GM21447 (cell line): ENCODE data around the gene FCF1.
"Not testable (repeated sequence)": the region's sequence is repeated elsewhere in the genome, so short reads cannot be mapped to it uniquely, and the experiment has no call there.

Source experiments
- ATAC-seq: cut with Tn5 transposase; IDR thresholded peaks from one replicate; pipeline ENCODE4 v1.9.1; 2021; ENCODE audit not compliant: unreplicated experiment

The FCF1 gene

DNA sequence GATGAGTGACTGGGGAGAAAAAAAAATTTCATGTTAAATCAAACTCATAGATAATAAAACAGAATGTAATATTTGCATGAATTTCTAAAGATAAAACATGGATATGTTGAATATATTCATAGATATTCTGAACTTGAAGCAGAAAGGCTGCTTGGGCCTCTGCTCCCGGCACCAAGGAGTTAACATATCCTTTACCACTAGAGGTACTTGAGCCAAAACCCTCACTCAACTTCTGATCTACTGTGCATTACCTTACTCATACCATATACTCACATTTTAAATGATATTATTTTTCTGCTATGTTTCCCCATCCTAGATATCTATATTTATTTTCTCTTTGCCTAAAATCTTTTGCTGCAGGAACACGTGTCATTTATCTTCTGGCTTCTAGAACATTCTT is 15.0 kb upstream of the FCF1 start:
- ATAC-seq: no peak

GRCh38 chr14:74698465-74698864 is 14.5 kb upstream of the FCF1 start:
- no peak for ATAC-seq

DNA sequence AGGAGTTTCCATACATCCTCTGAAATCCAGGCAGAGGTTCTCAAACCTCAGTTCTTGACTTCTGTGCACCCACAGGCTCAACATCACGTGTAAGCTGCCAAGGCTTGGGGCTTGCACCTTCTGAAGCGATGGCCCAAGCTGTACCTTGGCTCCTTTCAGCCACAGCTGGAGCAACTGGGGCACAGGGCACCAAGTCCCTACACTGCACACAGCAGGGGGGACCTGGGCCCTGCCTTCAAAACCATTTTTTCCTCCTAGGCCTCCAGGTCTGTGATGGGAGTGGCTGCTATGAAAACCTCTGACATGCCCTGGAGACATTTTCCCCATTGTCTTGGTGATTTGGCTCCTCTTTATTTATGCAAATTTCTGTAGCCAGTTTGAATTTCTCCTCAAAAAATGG is 10.7 kb upstream of the FCF1 start:
- no peak for ATAC-seq

GRCh38 chr14:74703043-74703442 is 9.9 kb upstream of the FCF1 start:
- no peak for ATAC-seq

- no peak for ATAC-seq
These were observed 8.3 kb upstream of the FCF1 start for GRCh38 chr14:74704656-74705055.

DNA sequence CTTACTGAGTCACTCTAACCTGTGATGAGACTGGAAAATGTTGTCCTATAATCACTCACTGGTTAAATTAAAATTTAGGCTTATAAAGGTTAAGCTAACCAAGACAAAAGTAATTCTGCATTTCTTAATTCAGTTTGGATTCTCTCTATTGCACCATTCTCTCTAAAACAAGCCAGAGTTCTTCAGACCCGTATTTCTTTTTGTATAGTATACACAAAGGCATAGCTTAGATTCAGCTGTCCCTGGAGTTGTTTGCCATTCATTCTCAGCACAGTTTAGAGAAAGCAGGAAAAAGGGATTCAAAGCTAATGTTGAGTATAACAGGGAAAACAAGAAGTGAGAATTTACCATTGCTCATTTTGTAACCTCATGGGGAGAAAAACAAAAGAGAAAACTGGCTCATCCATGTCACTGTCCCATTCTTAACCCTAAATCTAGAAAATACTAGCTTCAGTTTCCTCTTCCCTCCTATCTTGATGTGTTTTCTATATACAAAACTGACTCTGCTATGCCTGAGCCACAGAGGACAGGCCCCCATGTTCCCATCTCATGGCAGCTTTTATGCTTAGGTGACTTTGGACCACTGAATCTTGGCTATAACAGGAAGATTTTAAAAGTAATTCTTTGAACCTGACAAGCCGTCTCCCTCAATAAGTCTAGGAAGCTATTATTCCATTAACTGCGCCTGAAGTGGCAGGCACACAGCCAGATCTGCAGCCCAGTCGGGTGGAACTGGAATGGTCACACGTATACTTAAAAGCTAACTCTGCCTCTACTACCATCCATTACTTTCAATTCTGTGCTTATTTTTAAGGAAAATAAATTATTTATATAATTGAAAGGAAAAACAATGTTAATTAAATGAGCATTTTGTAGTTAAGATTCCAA is 7.1 kb upstream of the FCF1 start:
- ATAC-seq: no peak

- no peak for ATAC-seq
These were observed 2.5 kb upstream of the FCF1 start for GRCh38 chr14:74710480-74710879.

DNA sequence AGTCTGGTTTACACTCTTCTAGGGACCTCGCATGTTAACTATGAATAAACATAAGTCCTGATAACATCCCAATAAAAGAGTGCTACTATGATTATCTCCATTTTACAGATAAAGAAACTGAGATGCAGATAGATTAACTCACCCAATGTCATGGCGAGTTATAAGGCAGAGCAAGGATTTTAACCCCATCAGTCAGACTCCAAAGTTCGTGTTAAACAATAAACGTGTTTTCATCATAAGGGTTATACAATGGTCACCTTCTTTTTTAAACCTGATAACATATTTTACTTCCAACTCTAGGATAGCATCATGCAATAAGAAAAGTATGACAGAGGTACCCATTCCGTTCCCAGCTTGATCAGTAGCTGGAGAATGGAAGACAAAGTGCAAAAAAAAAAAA is 1.3 kb upstream of the FCF1 start:
- no peak for ATAC-seq

- no peak for ATAC-seq
These were observed 421 bp downstream of the FCF1 start for GRCh38 chr14:74713395-74713735.

DNA sequence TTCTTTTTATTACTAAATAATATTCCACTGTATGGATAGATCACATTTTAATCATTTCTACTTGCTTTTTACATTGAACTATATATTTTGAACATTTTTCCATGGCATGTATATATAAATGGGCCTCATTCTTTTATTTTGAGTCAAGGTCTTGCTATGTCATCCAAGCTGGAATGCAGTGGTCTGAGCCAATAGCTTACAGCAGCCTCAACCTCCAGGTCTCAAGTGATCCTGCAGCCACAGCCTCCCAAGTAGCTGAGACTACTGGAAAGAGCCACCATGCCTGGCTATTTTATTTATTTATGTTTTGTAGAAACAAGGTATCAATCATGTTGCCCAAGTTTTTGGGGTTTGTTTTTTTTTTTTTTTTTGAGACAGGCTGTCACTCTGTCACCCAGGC is 7.6 kb downstream of the FCF1 start:
- ATAC-seq: no peak

DNA sequence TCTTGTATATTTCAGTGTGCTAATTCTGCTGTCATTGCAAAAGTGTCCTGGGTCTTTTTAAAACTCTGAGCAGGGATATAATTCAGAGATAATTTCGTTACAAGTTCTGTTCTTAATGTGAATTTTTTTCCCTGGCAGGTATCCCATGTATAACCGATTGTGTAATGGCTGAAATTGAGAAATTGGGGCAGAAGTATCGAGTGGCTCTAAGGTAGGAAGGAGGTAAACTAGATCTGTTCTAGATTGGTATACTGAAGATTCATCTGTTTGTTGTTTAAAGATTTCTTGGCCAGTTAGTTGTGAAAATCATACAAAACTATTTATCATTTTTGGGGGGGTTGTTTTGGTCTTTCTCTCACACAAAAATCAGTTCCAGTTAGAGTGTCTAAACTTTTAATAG is 10.2 kb downstream of the FCF1 start:
- ATAC-seq: no peak

DNA sequence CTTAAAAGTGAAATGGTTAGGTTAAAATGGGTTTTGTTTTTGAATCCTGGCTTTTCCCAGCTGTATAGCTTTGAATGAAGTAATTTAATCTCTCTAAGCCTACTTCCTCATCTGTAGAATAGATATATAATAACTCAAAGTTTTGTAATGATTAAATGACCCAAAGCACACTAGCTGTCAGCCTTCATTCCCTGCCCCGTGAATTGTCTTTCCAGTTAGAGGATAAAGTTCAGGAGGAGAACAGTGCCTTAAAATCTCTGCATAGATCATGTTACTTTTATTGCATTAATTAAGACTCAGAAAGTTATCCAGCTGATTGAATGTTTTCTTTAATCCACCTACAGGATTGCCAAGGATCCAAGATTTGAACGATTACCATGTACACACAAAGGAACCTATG is 19.4 kb downstream of the FCF1 start:
- no peak for ATAC-seq

GRCh38 chr14:74733221-74733620 is 20.3 kb downstream of the FCF1 start:
- no peak for ATAC-seq

GRCh38 chr14:74735125-74735524 is 22.2 kb downstream of the FCF1 start:
- ATAC-seq: no peak

GRCh38 chr14:74737753-74738325 is 24.9 kb downstream of the FCF1 start:
- ATAC-seq: no peak

DNA sequence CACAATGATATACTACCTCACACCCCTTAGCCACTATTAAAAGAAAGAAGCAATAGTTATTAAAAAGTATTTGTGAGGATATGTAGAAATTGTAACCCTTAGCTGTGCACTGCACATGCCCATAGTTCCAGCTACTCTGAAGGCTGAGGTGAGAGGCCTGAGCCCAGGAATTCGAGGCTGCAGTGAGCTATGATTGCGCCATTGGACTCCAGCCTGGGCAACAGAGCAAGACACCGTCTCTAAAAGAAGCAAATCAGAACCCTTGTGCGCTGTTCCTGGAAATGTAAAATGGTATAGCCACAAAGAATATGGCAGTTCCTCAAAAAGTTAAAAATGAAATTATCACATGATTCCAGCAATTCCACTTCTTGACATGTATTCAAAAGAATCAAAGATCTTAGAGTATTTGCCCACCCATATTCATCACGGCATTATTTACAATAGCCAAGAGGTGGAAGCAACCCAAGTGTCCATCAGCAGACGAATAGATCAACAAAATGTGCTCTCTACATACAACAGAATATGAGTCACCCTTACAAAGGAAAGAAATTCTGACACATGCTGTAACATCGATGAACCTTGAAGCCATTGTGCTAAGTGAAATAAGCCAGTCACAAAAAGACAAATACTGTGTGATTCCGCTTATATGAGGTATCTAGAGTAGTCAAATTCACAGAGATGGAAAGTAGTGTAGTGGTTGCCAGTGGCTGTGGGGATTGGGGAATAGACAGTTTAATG is 26.5 kb downstream of the FCF1 start:
- ATAC-seq: no peak

- ATAC-seq: no peak
These were observed 34.3 kb downstream of the FCF1 start for GRCh38 chr14:74747237-74747636.

DNA sequence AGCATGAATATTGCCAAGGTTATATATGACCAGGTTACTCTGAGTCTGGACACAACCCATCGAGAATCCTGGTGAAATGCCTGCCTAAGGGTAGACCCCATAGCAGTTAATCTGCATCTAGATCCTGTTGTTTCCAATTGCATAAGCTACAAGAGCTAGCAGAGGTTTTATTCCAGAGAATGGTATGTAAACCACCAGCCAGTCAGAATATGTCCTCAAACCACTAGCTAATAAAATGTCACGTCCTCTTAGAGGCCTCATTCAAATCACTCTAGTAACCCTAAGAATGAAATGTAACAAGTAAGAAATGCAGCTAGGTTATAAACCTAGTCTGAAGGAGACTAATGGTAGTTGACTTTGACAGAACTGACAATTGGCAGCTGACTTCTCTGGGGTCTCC is 41.2 kb downstream of the FCF1 start:
- no peak for ATAC-seq

GRCh38 chr14:74754899-74755298 is 42.0 kb downstream of the FCF1 start:
- no peak for ATAC-seq

GRCh38 chr14:74756326-74756725 is 43.4 kb downstream of the FCF1 start:
- ATAC-seq: no peak

DNA sequence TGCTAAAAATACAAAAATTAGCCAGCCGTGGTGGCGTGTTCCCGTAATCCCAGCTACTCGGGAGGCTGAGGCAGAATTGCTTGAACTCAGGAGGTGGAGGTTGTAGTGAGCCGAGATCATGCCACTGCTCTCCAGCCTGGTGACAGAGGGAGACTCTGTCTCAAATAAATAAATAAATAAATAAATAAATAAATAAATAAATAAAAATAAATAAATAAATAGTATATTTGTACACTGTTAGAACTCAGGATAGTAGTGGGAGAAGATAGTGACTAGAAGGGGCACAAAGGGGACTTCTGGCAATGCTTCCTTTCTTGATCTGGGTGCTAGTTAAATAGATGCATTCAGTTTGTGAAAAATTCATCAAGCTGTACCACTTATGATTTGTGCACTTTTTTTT is 45.6 kb downstream of the FCF1 start:
- ATAC-seq: not testable (repeated sequence)
